Nephron progenitor cell (in vitro differentiated cells): ENCODE results near the gene PALLD.

Experiments used
- DNase-seq: peaks from one replicate; pipeline ENCODE4 v3.0.0; 2021
- H3K27ac Mint-ChIP-seq: 2 replicates; pipeline ENCODE4 v1.8.0; 2021; ENCODE audit warnings: mild to moderate bottlenecking, moderate library complexity, mixed read lengths
- H3K27me3 Mint-ChIP-seq: 2 replicates; pipeline ENCODE4 v1.8.0; 2021; ENCODE audit warnings: mild to moderate bottlenecking, low read depth, mixed read lengths; ENCODE audit not compliant: poor library complexity
- H3K36me3 Mint-ChIP-seq: 2 replicates; pipeline ENCODE4 v1.8.0; 2021; ENCODE audit warnings: low read depth, mixed read lengths
- H3K4me1 Mint-ChIP-seq: 2 replicates; pipeline ENCODE4 v1.8.0; 2021; ENCODE audit warnings: mixed read lengths
- H3K4me3 Mint-ChIP-seq: 2 replicates; pipeline ENCODE4 v1.8.0; 2021; ENCODE audit warnings: mild to moderate bottlenecking, moderate library complexity, mixed read lengths
- H3K9me3 Mint-ChIP-seq: 2 replicates; pipeline ENCODE4 v1.8.0; 2021; ENCODE audit warnings: mild to moderate bottlenecking, moderate library complexity, mixed read lengths
- TF ChIP-seq, protein P1 (sequence below): fragments of 200-600 bp; sonication (generic); IDR thresholded peaks from 2 replicates; pipeline ENCODE4 v1.5.0; 2021; ENCODE audit warnings: antibody characterized with exemption

The PALLD gene

DNA sequence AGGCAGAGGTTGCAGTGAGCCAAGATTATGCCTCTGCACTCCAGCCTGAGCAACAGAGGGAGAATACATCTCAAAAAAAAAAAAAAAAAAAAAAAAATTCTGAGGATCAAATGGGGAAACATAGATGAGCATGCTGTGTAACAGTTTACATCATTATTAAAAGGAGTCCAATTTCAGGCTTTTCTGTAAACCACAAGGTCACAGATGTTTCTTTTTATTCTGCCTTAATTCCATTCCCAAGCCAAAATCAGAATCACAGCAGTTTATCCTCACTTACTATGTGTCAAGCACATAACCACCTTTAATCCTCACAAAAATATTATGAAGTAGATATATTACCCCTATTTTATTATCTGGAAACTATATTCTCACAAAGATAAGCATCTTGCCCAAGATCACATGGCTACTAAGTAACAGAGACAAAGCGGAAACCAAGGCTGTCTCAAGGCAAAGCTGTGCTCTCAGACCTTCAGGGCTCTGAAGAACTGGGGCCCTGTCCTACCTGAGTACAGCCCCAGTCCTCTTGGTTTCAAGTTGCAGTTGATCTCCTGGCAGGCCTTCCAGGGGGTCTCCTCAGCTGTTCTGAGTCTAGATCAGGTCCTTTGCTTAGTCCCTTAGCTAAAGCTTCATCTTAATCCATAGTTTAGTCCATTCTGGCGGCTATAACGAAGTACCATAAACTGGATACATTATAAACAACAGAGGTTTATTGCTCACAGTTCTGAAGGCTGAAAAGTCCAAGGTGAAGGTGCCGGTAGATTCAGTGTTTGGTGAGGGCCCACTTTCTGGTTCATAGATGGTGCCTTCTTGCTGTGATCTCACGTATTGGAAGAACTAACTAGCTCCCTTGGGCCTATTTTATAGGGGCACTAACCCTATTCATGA is 141.3 kb downstream of the PALLD start:
- H3K36me3 Mint-ChIP-seq, result peaks cover 16% of the 10 kb centered on the region
- peaks cover 85% of the 10 kb centered on the region for H3K4me1 Mint-ChIP-seq
- peak overlapping the region; percentile 78 for H3K27ac Mint-ChIP-seq
- H3K27me3 Mint-ChIP-seq, result peaks cover 2% of the 10 kb centered on the region
- H3K4me3 Mint-ChIP-seq, result no peak overlapping the region
- DNase-seq, result no peak
- peaks cover 10% of the 10 kb centered on the region for H3K9me3 Mint-ChIP-seq
- TF ChIP-seq, protein P1, sequence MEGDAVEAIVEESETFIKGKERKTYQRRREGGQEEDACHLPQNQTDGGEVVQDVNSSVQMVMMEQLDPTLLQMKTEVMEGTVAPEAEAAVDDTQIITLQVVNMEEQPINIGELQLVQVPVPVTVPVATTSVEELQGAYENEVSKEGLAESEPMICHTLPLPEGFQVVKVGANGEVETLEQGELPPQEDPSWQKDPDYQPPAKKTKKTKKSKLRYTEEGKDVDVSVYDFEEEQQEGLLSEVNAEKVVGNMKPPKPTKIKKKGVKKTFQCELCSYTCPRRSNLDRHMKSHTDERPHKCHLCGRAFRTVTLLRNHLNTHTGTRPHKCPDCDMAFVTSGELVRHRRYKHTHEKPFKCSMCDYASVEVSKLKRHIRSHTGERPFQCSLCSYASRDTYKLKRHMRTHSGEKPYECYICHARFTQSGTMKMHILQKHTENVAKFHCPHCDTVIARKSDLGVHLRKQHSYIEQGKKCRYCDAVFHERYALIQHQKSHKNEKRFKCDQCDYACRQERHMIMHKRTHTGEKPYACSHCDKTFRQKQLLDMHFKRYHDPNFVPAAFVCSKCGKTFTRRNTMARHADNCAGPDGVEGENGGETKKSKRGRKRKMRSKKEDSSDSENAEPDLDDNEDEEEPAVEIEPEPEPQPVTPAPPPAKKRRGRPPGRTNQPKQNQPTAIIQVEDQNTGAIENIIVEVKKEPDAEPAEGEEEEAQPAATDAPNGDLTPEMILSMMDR, result no peak

DNA sequence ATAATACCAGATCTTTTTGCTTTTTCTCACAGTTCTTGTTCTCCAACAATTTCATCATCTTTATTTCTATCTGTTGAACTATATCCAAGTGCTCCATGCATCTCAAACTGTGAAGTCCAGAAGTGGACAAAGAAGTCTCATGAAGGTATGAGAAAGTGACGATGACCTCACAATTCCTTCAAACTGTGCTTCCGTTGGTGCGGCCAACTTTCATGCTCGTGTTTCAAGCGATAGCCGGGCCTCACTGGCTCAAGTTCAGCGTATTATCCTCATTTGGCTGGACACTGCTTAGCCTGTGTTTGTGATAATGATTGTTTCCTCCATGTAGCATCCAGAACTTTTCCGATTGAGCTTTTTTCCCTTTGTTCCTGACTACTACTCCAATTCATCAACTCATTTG is 143.1 kb downstream of the PALLD start:
- Mint-ChIP-seq H3K9me3 (peaks cover 10% of the 10 kb centered on the region), H3K4me1 (peaks cover 81% of the 10 kb centered on the region), H3K27me3 (peaks cover 3% of the 10 kb centered on the region), H3K36me3 (peaks cover 16% of the 10 kb centered on the region), H3K4me3 (no peak overlapping the region), H3K27ac (peak overlapping the region; percentile 83)
- TF ChIP-seq, protein P1, result no peak
- no peak for DNase-seq

DNA sequence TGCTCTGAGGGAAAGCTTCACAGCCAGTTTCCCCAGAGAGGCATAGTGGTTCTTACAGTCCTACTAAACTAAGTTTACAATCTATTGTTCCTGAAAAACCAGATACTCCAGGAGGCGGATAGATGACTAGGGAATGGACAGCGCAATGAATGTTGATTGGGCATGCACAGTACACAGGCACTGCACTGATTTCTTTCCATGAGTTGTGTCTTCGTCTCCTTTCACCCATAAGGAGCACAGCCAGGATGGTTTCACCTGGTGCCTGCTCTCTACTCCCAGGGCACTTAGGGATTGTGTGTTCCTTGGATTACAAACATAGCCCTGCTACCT is 144.9 kb downstream of the PALLD start:
- H3K27ac Mint-ChIP-seq, result peak overlapping the region; percentile 83

DNA sequence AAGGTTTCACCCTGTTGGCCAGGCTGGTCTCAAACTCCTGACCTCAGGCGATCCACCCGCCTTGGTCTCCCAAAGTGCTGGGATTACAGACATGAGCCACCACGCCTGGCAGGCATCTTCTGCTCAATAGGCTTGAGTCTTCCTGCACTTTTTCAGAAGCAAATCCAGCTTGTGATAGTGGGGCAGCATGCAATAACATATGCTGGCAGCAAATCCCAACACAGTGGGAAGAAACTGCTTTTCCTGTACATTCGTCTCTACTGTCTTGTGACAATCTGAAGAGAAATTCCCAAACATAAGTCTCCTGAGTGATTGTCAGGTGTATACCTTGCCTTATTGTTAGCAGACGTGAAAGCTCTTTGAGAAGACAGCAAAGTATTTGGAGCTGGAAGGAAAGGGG is 145.7 kb downstream of the PALLD start:
- H3K9me3 Mint-ChIP-seq, result peaks cover 10% of the 10 kb centered on the region
- H3K27me3 Mint-ChIP-seq, result peaks cover 3% of the 10 kb centered on the region
- H3K36me3 Mint-ChIP-seq, result peaks cover 16% of the 10 kb centered on the region
- DNase-seq, result no peak
- H3K4me3 Mint-ChIP-seq, result no peak overlapping the region
- H3K27ac Mint-ChIP-seq, result peak overlapping the region; percentile 77
- TF ChIP-seq, protein P1, result no peak
- peaks cover 79% of the 10 kb centered on the region for H3K4me1 Mint-ChIP-seq

More for the DNA sequence above, 144.9 kb downstream of the PALLD start:
- Mint-ChIP-seq H3K4me3 (no peak overlapping the region), H3K27me3 (peaks cover 3% of the 10 kb centered on the region), H3K9me3 (peaks cover 10% of the 10 kb centered on the region), H3K36me3 (peaks cover 16% of the 10 kb centered on the region), H3K4me1 (peaks cover 81% of the 10 kb centered on the region)
- no peak for DNase-seq
- TF ChIP-seq, protein P1, result no peak

DNA sequence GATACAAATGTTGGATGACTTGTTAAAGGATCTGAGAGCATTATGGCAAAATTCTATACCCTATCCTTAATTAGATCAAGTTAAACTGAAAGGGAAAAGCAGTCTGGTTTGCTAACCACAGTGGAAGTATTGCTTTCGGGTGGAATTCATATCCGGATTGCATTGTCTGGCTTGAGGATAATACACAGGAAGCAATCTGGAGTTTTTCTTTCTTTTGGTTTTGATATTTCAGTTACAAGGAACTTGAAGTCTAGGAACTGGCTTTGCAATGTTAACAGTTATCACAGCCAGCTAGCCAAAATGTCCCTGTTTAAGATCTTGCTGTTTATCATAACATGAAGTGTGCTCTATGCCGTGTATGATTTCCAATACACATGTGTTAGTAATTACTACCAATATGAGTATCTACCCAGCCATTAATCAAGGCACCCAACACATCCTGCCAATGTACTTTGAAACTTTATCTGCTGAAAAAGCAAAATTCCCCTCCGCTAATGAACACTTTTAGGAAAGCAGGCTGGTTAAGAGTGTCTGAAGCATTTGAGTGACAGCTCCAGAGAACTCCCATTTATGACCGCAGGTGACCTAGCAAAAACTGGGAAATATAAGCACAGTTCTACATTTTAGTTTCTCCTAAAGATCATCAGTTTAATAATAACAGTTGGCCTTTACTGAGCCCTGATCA is 146.4 kb downstream of the PALLD start:
- TF ChIP-seq, protein P1, result no peak
- Mint-ChIP-seq H3K9me3 (peaks cover 10% of the 10 kb centered on the region), H3K4me3 (no peak overlapping the region), H3K27me3 (peaks cover 3% of the 10 kb centered on the region), H3K4me1 (peaks cover 81% of the 10 kb centered on the region), H3K27ac (peak overlapping the region; percentile 77), H3K36me3 (peaks cover 16% of the 10 kb centered on the region)
- no peak for DNase-seq
